ENCODE data around the gene SPOCK1. TPM values are rescaled to one million over a fixed set of nuclear protein-coding genes. Genes with fewer than 3 reads are reported as not detected.

SPOCK1 gene
- total and polyA plus RNA-seq, 2 of the 4 experiments (the other 2 are of a cell fraction), result 5.0 to 20.3 TPM

- ATAC-seq (ENCODE audit: low read depth), result no peak
- H3K4me1 ChIP-seq (ENCODE audit: control insufficient read depth, insufficient read depth, low read length), result no peaks in the 10 kb centered on the region
- ChIA-PET POLR2A (ENCODE audit: unreplicated experiment) (no interaction called here), CTCF (no interaction called here)
- H3K56ac ChIP-seq (ENCODE audit: extremely low read depth, insufficient read depth, low read length), result no peak overlapping the region
- no peak overlapping the region for H4K5ac ChIP-seq (ENCODE audit: low read depth, low read length)
- no peak overlapping the region for H2BK20ac ChIP-seq (ENCODE audit: low read depth, low read length)
- H3K9me1 ChIP-seq (ENCODE audit: insufficient read depth, low read length), result no peaks in the 10 kb centered on the region
- in situ Hi-C loops (cut with MboI; ENCODE audit: low sequenced_read_pairs) (no loop called here), intact Hi-C loops (cut with micrococcal nuclease) (no loop called here), dilution Hi-C loops (cut with HindIII; ENCODE audit: low sequenced_read_pairs, unreplicated experiment) (no loop called here)
- H3K9me3 ChIP-seq (ENCODE audit: control insufficient read depth, insufficient read depth, low read length), result peaks cover 7% of the 10 kb centered on the region; the same call in 1 of the 2 replicates
- no peak overlapping the region for H2AFZ ChIP-seq (replicated peaks; ENCODE audit: low read length, poor library complexity)
- no peak overlapping the region for H4K91ac ChIP-seq (ENCODE audit: insufficient read depth, low read depth, low read length)
- no peaks in the 10 kb centered on the region for H3K27me3 ChIP-seq (ENCODE audit: control insufficient read depth, insufficient read depth, low read length)
- no peak overlapping the region for H2BK120ac ChIP-seq (ENCODE audit: low read depth, low read length)
- H3K27ac ChIP-seq (ENCODE audit: insufficient read depth, low read length), result no peak overlapping the region
- no peak for DNase-seq
- H3K4me3 ChIP-seq (ENCODE audit: insufficient read depth, low read depth, low read length), result no peak overlapping the region
- WGBS, 2 experiments (ENCODE audit: extremely low coverage in 2 of 2, insufficient read length in 1 of 2), result no CpG with 5 or more reads among the region's 1 CpG
- H3K9ac ChIP-seq (ENCODE audit: low read depth, low read length), result no peak overlapping the region
- H2AK5ac ChIP-seq (ENCODE audit: low read depth, low read length), result no peak overlapping the region
- no peaks in the 10 kb centered on the region for H3K79me1 ChIP-seq (ENCODE audit: low read depth in 1 of 2, low read length in 2 of 2)
- no peak overlapping the region for H3K14ac ChIP-seq (replicated peaks; ENCODE audit: low read depth, low read length)
- BruUV-seq (replicated peaks), result no TSS peak
- no peak overlapping the region for H2BK5ac ChIP-seq (ENCODE audit: low read depth, low read length, poor library complexity, severe bottlenecking)
- TF ChIP-seq ELK1 (IDR thresholded peaks at IDR 0.05; ENCODE audit: borderline replicate concordance, low read depth, low read length), result no peak
- TF ChIP-seq RAD21 (IDR thresholded peaks at IDR 0.05; ENCODE audit: low read length), result no peak
- no peak for TF ChIP-seq POLR2A (IDR thresholded peaks at IDR 0.05; ENCODE audit: low read depth, low read length)
- no peak for TF ChIP-seq NFE2L2 (IDR thresholded peaks at IDR 0.05; ENCODE audit: low read depth, low read length)
- TF ChIP-seq CTCF (conservative IDR thresholded peaks at IDR 0.05; ENCODE audit: low read depth, low read length), result no peak
- TF ChIP-seq USF2 (IDR thresholded peaks at IDR 0.05; ENCODE audit: low read depth, low read length), result no peak
- H2AK9ac ChIP-seq (replicated peaks; ENCODE audit: low read depth, low read length, poor library complexity), result no peak overlapping the region
- no peak overlapping the region for H3K23ac ChIP-seq (ENCODE audit: low read depth, low read length)
- H3K4me2 ChIP-seq (ENCODE audit: low read depth, low read length), result no peak overlapping the region
- no peaks in the 10 kb centered on the region for H3K36me3 ChIP-seq (ENCODE audit: control insufficient read depth, insufficient read depth, low read length)
- H3K4ac ChIP-seq (ENCODE audit: low read depth, low read length), result no peak overlapping the region
- H4K20me1 ChIP-seq (ENCODE audit: insufficient read depth, low read length), result no peaks in the 10 kb centered on the region
- H3K18ac ChIP-seq (ENCODE audit: low read depth, low read length), result no peak overlapping the region
- H2BK15ac ChIP-seq (ENCODE audit: low read depth, low read length), result no peak overlapping the region
- no peak overlapping the region for H4K8ac ChIP-seq (ENCODE audit: low read depth in 2 of 2, low read length in 2 of 2)
These were observed 114.1 kb downstream of the SPOCK1 start for GRCh38 chr5:137385064-137385463.

Data from IMR-90 (cell line).